ENCODE results near the gene MARVELD3.

GRCh38 chr16:71622088-71622487 lies 3.9 kb upstream of the MARVELD3 start:
- no peak for TF ChIP-seq CTCF (IDR thresholded peaks at IDR 0.05)
- no peak for TF ChIP-seq POLR2A (IDR thresholded peaks at IDR 0.05)
